NCI-H1417 treated with DMSO at 0.1 percent for 48 hours (cell line): ENCODE measurements around the gene ZC3H12C.

Source experiments
- DNase-seq: peaks from one replicate; lab custom pipeline; 2025; lab: John Stamatoyannopoulos, UW

Gene ZC3H12C

DNA sequence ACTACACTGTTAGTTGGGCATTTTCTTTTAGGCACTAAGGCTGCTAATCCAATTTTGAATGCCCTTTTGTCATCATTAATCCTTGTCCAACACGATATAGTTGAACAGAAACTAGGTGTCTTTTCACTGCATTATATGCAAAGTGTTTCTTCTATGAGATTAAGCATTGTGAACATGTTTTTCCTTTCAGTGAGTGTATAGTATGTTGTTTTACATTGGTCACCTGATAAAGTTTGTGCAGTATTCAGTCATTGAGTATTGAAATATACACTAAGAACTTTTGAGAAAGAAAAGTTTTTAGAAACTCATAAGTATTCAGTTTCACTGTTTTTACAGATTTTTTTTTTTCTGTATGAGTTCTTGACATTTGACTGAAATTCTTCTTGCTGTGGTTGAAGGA, 59.0 kb downstream of the ZC3H12C start:
- no peak for DNase-seq

- DNase-seq = no peak
Observed at GRCh38 chr11:110153474-110153873, 60.3 kb downstream of the ZC3H12C start.

GRCh38 chr11:110156503-110156902, 63.3 kb downstream of the ZC3H12C start:
- DNase-seq = no peak

- DNase-seq = no peak
Observed at GRCh38 chr11:110158317-110159200, 65.4 kb downstream of the ZC3H12C start.

DNA sequence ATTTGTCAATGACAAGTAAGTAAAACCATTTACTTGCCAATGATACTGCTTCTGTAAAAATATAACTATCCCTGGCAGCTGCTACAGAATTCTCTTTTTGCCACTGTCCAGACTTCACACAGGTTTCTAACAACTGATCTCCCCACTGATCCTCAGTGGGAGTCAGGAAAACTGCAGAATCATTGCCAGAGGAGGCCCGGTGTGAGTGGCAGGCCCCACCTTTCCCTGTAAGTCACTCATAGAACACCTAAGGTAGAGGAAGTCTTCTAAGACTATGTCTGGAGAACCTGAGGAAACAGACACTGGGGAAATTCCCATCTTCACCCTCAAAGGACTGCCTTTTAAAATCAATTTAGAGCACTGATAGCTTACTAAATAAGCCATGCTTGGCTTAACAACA, 66.3 kb downstream of the ZC3H12C start:
- DNase-seq = no peak

- no peak for DNase-seq
Observed at GRCh38 chr11:110160016-110160415, 66.8 kb downstream of the ZC3H12C start.

- DNase-seq = no peak
Observed at GRCh38 chr11:110160437-110160836, 67.2 kb downstream of the ZC3H12C start.

DNA sequence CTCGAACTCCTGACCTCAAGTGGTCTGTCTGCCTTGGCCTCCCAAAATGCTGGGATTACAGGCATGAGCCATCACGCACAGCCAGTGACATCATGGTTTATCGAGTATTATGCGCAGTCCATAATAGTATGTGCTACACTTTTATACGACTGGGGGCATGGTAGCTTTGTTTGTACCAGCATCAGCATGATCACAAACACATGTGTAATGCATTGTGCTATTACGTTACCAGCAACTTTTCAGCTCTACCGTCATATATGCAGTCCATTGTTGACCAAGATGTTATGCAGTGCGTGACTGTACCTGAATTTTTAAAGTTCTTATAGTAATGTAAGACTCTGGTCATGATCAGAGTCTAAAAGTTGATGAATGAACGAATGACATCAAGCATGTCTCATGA, 67.9 kb downstream of the ZC3H12C start:
- DNase-seq = no peak

DNA sequence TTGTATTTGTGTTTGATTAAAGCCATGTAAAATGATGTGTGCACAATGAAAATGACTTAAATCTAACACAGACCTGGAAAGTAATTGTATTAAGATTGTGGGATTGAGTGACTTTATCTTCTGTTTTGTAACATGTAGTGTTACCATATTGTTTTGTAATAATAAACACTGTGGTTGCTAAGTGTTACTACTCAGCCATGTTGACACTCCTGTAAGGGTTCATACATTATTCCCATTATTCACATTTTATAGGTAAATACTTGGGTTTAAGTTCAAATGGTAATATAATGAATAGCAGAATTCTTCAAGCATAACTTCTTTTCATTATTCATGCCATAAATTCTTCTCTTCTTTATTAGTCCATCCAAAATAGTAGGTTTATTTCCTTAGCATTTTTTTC, 69.0 kb downstream of the ZC3H12C start:
- DNase-seq = no peak

- no peak for DNase-seq
Observed at GRCh38 chr11:110165039-110165925, 72.1 kb downstream of the ZC3H12C start.

DNA sequence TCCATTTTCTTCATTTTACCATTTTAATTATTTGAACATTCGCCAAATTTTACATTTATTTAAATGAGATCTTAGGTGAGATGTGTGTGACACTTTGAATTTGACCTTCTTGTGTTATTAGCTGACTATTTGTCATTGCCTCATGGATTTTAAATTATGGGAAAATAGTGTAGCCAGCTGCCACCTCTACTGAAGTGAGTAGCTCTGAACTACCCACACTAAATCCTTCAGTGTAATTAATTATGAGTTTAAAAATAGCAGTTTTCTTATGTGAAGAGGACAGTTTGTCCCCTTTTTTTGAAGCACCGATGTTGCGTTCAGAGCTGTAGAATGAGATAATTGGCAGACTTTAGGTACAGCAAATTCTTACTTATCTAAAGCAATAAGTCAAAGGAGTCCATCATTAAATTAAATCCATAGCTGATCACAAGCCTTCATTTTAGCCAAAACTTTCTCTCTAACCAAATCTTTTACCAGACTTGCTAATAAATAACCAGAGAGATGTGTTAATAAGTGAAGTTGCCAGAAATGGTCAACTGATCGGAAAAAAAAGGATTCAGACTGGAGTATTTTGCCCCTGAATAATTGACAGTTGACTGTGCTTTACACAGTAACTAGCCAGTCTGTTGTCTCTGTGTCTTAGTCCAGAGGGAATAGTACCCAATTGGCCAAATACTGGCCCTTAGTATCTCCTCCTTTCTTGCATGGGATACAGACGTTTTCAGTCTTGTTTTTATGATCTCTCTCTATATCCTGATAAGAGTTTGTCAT, 75.0 kb downstream of the ZC3H12C start:
- no peak for DNase-seq

DNA sequence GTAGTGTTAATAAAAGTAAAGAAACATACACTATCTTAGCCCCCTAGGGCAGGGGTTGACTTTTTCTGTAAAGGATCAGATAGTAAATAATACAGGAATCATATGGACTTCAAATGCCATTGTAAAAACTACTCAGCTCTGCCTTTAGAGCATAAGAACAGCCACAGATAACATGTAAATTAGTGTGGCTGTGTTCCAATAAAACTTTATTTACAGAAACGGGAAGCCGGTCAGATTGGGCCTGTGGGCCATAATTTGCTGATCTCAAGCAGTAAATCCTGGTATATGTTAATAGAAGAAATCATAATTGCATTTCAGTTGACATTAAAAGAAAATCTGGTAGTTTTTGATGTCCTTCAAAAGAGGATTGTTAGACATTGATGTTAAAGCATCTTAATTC, 76.5 kb downstream of the ZC3H12C start:
- no peak for DNase-seq

DNA sequence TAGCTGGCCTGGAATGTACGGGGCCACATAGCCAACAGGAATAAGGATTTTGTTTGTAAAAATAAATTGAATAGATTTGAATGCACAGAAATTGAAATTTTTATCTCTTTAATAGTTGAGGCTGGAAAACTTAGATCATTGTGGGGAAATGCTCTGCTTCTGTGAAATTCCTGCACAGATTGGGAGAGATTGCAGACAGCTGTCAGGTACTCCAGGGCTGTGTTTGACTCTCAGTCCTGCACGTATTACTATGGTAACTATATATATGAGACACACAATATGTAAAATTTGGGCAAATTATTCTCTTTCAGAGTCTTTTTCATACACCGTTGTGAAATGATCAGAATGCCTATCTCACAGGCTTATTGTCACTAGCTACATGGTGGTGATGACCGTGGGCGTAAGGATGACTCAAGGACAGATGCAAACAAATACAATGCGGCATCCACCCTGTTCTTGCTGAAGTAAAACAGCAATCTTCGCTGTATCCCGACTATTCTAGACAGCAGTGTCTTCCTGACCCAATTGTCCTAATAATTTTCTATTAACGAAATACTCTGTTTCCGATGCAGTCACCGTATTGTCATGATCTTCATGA, 79.4 kb downstream of the ZC3H12C start:
- DNase-seq = no peak

DNA sequence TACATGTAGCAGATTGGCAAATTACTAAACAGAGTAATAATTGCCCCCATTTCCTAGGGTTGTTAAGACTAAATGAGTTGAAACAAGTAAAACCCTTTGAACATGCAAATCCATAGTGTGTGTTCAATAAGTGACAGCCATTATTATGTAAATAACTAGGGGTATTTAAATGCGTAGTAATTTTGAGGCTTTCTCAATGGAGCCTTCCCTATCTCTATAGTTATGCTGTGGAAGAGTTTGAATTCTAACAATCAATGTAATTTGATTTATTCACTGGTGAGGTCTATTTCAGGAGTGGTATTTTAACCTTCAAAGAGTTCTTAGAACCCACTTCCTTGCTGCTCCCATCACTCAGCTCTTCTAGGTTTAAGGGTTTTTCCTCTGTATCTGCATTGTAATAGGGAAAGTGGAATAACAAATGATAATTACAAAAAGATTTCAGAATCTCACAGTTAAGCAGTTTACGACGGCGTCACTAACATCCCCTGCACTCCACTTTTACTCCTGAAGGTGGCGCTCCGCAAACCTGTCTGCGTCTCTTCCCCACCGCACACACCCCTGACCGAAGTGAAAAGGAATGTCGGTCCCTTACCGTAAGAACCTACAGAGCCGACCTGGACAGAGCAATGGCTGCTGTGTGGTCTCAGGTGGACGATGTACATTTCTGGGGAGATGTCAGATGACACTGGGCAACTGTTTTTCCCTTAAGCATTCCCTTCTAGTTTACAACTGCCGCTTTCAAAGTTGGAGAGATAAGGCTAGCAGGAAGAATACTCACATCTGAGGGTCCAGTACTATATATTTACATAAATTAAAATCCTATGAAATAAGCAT, 80.8 kb downstream of the ZC3H12C start:
- DNase-seq = no peak

GRCh38 chr11:110174645-110175310, 81.6 kb downstream of the ZC3H12C start:
- no peak for DNase-seq

GRCh38 chr11:110176366-110177085, 83.3 kb downstream of the ZC3H12C start:
- DNase-seq = no peak

DNA sequence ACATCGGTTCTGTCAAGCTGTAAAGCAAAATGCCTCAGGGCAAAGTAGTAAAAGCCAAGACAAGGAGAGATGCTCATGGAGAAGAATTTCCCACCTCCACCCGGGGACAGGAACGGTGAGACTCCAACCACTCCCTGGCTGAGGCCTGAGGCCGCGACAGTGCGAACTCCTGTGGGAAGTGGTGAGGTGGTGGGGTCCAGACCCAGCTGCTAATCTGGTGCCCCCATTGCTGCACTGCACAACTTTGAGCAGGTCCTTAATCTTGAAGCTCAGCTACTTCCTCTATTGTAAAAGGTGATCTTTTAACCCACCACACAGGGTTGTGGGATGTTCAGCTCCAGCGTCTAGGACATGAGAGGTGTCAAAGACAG, 83.9 kb downstream of the ZC3H12C start:
- no peak for DNase-seq

DNA sequence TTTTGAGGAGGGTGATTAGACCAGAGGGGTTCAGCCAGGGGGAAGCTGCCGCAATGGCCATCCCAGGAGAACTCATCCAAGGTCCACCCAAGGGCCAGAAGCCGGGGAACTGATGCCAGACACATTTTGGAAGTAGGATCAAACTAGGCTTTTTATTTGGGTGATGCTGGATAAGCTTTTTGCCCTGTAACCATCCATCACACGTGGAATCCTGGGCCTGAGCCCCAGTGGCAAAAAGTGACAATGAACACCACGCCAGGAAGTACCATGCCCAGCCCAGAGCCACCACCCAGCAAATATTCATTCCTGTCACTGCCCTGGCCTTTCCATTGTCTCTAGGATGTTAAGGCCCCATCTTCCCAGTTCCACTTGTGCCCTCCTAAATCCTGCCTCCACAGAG, 85.9 kb downstream of the ZC3H12C start:
- no peak for DNase-seq

- no peak for DNase-seq
Observed at GRCh38 chr11:110182886-110183285, 89.7 kb downstream of the ZC3H12C start.

DNA sequence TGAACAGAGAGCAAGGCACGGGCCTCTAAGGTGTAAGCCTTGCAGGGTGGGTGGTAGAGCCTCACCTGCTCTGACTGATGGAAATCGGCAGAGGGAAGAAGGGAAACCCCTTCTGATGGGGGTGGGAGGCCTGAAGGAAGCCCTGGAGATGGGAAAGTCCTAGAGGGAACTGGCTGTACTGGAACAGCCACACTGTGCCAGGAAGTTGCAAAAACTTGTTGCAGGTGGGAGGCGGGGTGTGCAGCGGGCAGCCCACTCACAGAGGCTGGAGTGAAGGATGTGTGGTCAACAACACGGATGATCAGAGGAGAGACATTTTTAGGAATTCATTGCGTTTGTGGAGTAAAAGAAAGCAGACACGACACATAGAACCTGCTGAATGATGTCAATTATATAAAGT, 91.3 kb downstream of the ZC3H12C start:
- no peak for DNase-seq
